HG03520 (cell line): ENCODE measurements around the gene SPINT2.

Source experiments
- ATAC-seq: cut with Tn5 transposase; IDR thresholded peaks from one replicate; pipeline ENCODE4 v1.9.1; 2021; ENCODE audit warnings: mild to moderate bottlenecking, moderate library complexity; ENCODE audit not compliant: unreplicated experiment

The SPINT2 gene

GRCh38 chr19:38291855-38292254, 27.5 kb downstream of the SPINT2 start:
- ATAC-seq, result no peak

GRCh38 chr19:38293281-38293680, 28.9 kb downstream of the SPINT2 start:
- no peak for ATAC-seq

- ATAC-seq, result no peak
Measured at GRCh38 chr19:38294090-38294489, 29.7 kb downstream of the SPINT2 start.

GRCh38 chr19:38298821-38299680, 34.7 kb downstream of the SPINT2 start:
- ATAC-seq, result no peak

- no peak for ATAC-seq
Measured at GRCh38 chr19:38303517-38304351, 39.4 kb downstream of the SPINT2 start, which contains the start of gene C19orf33. Gene C19orf33 (plus strand): TSS chr19:38304251. CDS start chr19:38304262, 11 bp downstream.

- ATAC-seq, result no peak
Measured at GRCh38 chr19:38304352-38304865, 40.0 kb downstream of the SPINT2 start.

- no peak for ATAC-seq
Measured at GRCh38 chr19:38304866-38305429, 40.6 kb downstream of the SPINT2 start.

GRCh38 chr19:38306236-38306635, 41.9 kb downstream of the SPINT2 start:
- ATAC-seq, result no peak

- ATAC-seq, result no peak
Measured at GRCh38 chr19:38307076-38307475, 42.7 kb downstream of the SPINT2 start.

GRCh38 chr19:38307597-38307996, 43.2 kb downstream of the SPINT2 start:
- no peak for ATAC-seq

- ATAC-seq, result no peak
Measured at GRCh38 chr19:38308006-38308766, 43.8 kb downstream of the SPINT2 start.

- no peak for ATAC-seq
Measured at GRCh38 chr19:38308926-38309614, 44.7 kb downstream of the SPINT2 start.

GRCh38 chr19:38309615-38310278, 45.4 kb downstream of the SPINT2 start:
- no peak for ATAC-seq

- ATAC-seq, result no peak
Measured at GRCh38 chr19:38310279-38310670, 45.9 kb downstream of the SPINT2 start.

GRCh38 chr19:38310986-38311385, 46.6 kb downstream of the SPINT2 start:
- no peak for ATAC-seq

- ATAC-seq, result peak; percentile 81
Measured at GRCh38 chr19:38315657-38316476, 51.5 kb downstream of the SPINT2 start, which contains the start of gene YIF1B. Gene YIF1B (minus strand): TSS chr19:38315947. CDS start chr19:38315917, 30 bp downstream.

GRCh38 chr19:38316477-38317067, 52.2 kb downstream of the SPINT2 start:
- no peak for ATAC-seq

- no peak for ATAC-seq
Measured at GRCh38 chr19:38317104-38317612, 52.8 kb downstream of the SPINT2 start.
